HEK293T (cell line): ENCODE results near the gene GPA33.

ENCODE experiments used
- CTCF ChIA-PET: fragments of 350-600 bp; formaldehyde crosslinking; extraction: SDS; loops from one replicate; lab custom pipeline; 2021; ENCODE audit warnings: antibody characterized with exemption, inconsistent platforms; lab: Yijun Ruan, JAX
- POLR2A ChIA-PET: fragments of 350-600 bp; formaldehyde crosslinking; extraction: SDS; loops from one replicate; lab custom pipeline; 2020; ENCODE audit warnings: antibody characterized with exemption, inconsistent platforms; lab: Yijun Ruan, JAX
- DNase-seq: peaks from one replicate; pipeline ENCODE4 v3.0.0; 2012; ENCODE audit warnings: mixed read lengths; ENCODE audit errors: extremely low spot score
- ARNT ChIP-seq: fragments of 450-650 bp; IDR thresholded peaks from 2 replicates; pipeline ENCODE4 v1.6.1; 2017; ENCODE audit warnings: mild to moderate bottlenecking
- BHLHE40 ChIP-seq: fragments of 450-650 bp; IDR thresholded peaks from 2 replicates; pipeline ENCODE4 v1.6.1; 2016; ENCODE audit warnings: mild to moderate bottlenecking, moderate library complexity, borderline replicate concordance
- CTBP1 ChIP-seq: fragments of 450-650 bp; IDR thresholded peaks from 2 replicates; pipeline ENCODE4 v1.6.1; 2016; ENCODE audit warnings: borderline replicate concordance
- ELF4 ChIP-seq: fragments of 450-650 bp; IDR thresholded peaks from 2 replicates; pipeline ENCODE4 v1.6.1; 2017; ENCODE audit warnings: antibody characterized with exemption
- FOXA1 ChIP-seq: fragments of 450-650 bp; IDR thresholded peaks from 2 replicates; pipeline ENCODE4 v1.6.1; 2016; ENCODE audit warnings: mild to moderate bottlenecking
- FOXK2 ChIP-seq: fragments of 450-650 bp; IDR thresholded peaks from 2 replicates; pipeline ENCODE4 v1.6.1; 2016; ENCODE audit warnings: mild to moderate bottlenecking
- FOXM1 ChIP-seq: fragments of 450-650 bp; IDR thresholded peaks from 2 replicates; pipeline ENCODE4 v1.6.1; 2017; ENCODE audit warnings: mild to moderate bottlenecking, borderline replicate concordance
- HDGF ChIP-seq: fragments of 450-650 bp; IDR thresholded peaks from 2 replicates; pipeline ENCODE4 v1.6.1; 2017; ENCODE audit warnings: antibody characterized with exemption, borderline replicate concordance
- L3MBTL2 ChIP-seq: fragments of 450-650 bp; conservative IDR thresholded peaks from 2 replicates; pipeline ENCODE4 v1.6.1; 2016; ENCODE audit warnings: mild to moderate bottlenecking
- LEF1 ChIP-seq: fragments of 450-650 bp; IDR thresholded peaks from 2 replicates; pipeline ENCODE4 v1.6.1; 2017; ENCODE audit warnings: mild to moderate bottlenecking, borderline replicate concordance
- NFRKB ChIP-seq: fragments of 450-650 bp; IDR thresholded peaks from 2 replicates; pipeline ENCODE4 v1.6.1; 2016; ENCODE audit warnings: mild to moderate bottlenecking, moderate library complexity
- PKNOX1 ChIP-seq: fragments of 450-650 bp; IDR thresholded peaks from 2 replicates; pipeline ENCODE4 v1.6.1; 2016
- SP1 ChIP-seq: fragments of 450-650 bp; IDR thresholded peaks from 2 replicates; pipeline ENCODE4 v1.6.1; 2017
- SUZ12 ChIP-seq: fragments of 450-650 bp; IDR thresholded peaks from 2 replicates; pipeline ENCODE4 v1.6.1; 2016; ENCODE audit warnings: mild to moderate bottlenecking
- TARDBP ChIP-seq: fragments of 450-650 bp; IDR thresholded peaks from 2 replicates; pipeline ENCODE4 v1.6.1; 2016
- ZNF384 ChIP-seq: fragments of 450-650 bp; IDR thresholded peaks from 2 replicates; pipeline ENCODE4 v1.6.1; 2016

The GPA33 gene

GRCh38 chr1:167135281-167135840 lies 45.2 kb upstream of the GPA33 start:
- CTCF ChIA-PET: no interaction called here
- POLR2A ChIA-PET: no interaction called here
- no peak for DNase-seq
- TF ChIP-seq BHLHE40 (no peak), SUZ12 (no peak), ELF4 (no peak), NFRKB (no peak), TARDBP (no peak), SP1 (no peak), LEF1 (no peak), CTBP1 (no peak), FOXA1 (no peak), ZNF384 (no peak), HDGF (no peak), ARNT (no peak), FOXK2 (no peak), L3MBTL2 (no peak), FOXM1 (no peak)

- ChIA-PET CTCF (no interaction called here), POLR2A (no interaction called here)
- no peak for TF ChIP-seq FOXK2
- TF ChIP-seq L3MBTL2: no peak
- no peak for TF ChIP-seq LEF1
- TF ChIP-seq ARNT: no peak
- no peak for DNase-seq
Measured at GRCh38 chr1:167132301-167133010, 42.3 kb upstream of the GPA33 start.

- no peak for DNase-seq
- ChIA-PET CTCF (no interaction called here), POLR2A (no interaction called here)
- TF ChIP-seq BHLHE40 (no peak), PKNOX1 (no peak), ARNT (no peak), FOXK2 (no peak), SP1 (no peak), ZNF384 (no peak), SUZ12 (no peak), LEF1 (no peak)
Measured at GRCh38 chr1:167130829-167131510, 40.8 kb upstream of the GPA33 start.

GRCh38 chr1:167128261-167129227 lies 38.4 kb upstream of the GPA33 start:
- ChIA-PET CTCF (interaction anchor here (0.6 kb wide), 1 partner anchor 426 kb away, joined by 3 read pairs; no protein-coding TSS in a partner anchor), POLR2A (no interaction called here)
- no peak for TF ChIP-seq ELF4
- no peak for TF ChIP-seq HDGF
- TF ChIP-seq PKNOX1: no peak
- TF ChIP-seq ARNT: no peak
- no peak for TF ChIP-seq ZNF384
- TF ChIP-seq FOXM1: no peak
- no peak for TF ChIP-seq L3MBTL2
- TF ChIP-seq NFRKB: no peak
- TF ChIP-seq LEF1: no peak
- TF ChIP-seq BHLHE40: no peak
- TF ChIP-seq SUZ12: no peak
- no peak for TF ChIP-seq SP1
- no peak for TF ChIP-seq CTBP1
- DNase-seq: no peak

- no peak for DNase-seq
- no peak for TF ChIP-seq BHLHE40
- TF ChIP-seq L3MBTL2: no peak
- TF ChIP-seq SP1: no peak
- no peak for TF ChIP-seq ELF4
- no peak for TF ChIP-seq LEF1
- TF ChIP-seq ZNF384: no peak
- TF ChIP-seq FOXK2: no peak
- no peak for TF ChIP-seq PKNOX1
- no peak for TF ChIP-seq NFRKB
- no peak for TF ChIP-seq FOXA1
- no peak for TF ChIP-seq HDGF
- no peak for TF ChIP-seq ARNT
- TF ChIP-seq SUZ12: no peak
- TF ChIP-seq CTBP1: no peak
- CTCF ChIA-PET: no interaction called here
- POLR2A ChIA-PET: interaction anchor here (1.3 kb wide), 1 partner anchor 93 kb away, joined by 3 read pairs; the partner anchor contains the start of gene POU2F1
Measured at GRCh38 chr1:167127661-167128060, 37.5 kb upstream of the GPA33 start.
